Measurements from ENCODE around the gene NANOS2.

DNA sequence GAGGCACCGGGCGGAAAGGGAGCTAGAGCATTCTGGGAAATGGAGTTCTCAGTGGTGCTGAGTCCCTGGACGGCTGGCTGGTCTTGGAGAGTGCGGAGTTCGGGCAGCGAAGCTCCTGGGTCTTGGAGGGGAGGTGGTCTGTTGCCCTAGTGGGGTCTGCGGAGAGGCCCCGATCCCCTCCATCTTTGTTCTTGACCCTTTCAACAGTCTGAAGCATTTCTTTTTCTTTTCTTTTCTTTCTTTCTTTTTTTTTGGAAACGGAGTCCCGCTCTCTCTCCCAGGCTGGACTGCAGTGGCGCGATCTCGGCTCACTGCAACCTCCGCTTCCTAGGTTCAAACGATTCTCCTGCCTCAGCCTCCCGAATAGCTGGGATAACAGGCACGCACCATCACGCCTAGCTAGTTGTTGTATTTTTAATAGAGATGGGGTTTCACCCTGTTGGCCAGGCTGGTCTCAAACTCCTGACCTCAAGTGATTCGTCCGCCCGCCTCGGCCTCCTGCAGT lies 51.2 kb downstream of the NANOS2 start:
- TF ChIP-seq, protein P1, sequence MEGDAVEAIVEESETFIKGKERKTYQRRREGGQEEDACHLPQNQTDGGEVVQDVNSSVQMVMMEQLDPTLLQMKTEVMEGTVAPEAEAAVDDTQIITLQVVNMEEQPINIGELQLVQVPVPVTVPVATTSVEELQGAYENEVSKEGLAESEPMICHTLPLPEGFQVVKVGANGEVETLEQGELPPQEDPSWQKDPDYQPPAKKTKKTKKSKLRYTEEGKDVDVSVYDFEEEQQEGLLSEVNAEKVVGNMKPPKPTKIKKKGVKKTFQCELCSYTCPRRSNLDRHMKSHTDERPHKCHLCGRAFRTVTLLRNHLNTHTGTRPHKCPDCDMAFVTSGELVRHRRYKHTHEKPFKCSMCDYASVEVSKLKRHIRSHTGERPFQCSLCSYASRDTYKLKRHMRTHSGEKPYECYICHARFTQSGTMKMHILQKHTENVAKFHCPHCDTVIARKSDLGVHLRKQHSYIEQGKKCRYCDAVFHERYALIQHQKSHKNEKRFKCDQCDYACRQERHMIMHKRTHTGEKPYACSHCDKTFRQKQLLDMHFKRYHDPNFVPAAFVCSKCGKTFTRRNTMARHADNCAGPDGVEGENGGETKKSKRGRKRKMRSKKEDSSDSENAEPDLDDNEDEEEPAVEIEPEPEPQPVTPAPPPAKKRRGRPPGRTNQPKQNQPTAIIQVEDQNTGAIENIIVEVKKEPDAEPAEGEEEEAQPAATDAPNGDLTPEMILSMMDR (conservative IDR thresholded peaks at IDR 0.05; ENCODE audit: low read depth, low read length) = no peak
- TF ChIP-seq EZH2 (IDR thresholded peaks at IDR 0.05; ENCODE audit: low read length, unreplicated experiment) = no peak
